A549 (cell line): ENCODE results near the gene ATRAID.

Experiments used
- CTCF ChIP-seq: fragments of >200 bp; sonication (Bioruptor Twin); formaldehyde crosslinking; IDR thresholded peaks from 3 replicates; pipeline ENCODE4 v1.5.1; 2016
- MAX ChIP-seq: IDR thresholded peaks from 2 replicates; pipeline ENCODE4 v1.6.1; 2012
- RAD21 ChIP-seq, 2 experiments: fragments of >200 bp in 1 of 2; sonication (Bioruptor Twin) in 1 of 2; formaldehyde crosslinking in 1 of 2; IDR thresholded peaks in 1 of 2; conservative IDR thresholded peaks in 1 of 2; 2 replicates in 1 of 2; 3 replicates in 1 of 2; pipeline ENCODE4 v1.6.1; 2012 to 2018; ENCODE audit warnings: inconsistent platforms in 1 of 2
- SMC3 ChIP-seq: fragments of >200 bp; sonication (Bioruptor Twin); formaldehyde crosslinking; IDR thresholded peaks from 3 replicates; pipeline ENCODE4 v1.6.1; 2018; ENCODE audit warnings: inconsistent platforms

GRCh38 chr2:27219091-27219490 is 7.2 kb downstream of the ATRAID start:
- TF ChIP-seq CTCF (no peak), RAD21 (conservative IDR thresholded peaks at IDR 0.05 in 1 of 2, IDR thresholded peaks at IDR 0.05 in 1 of 2) (no peak), MAX (no peak), SMC3 (no peak)
